Ovary (tissue), 9 donors: ENCODE measurements around the gene ASB2. TPM values are rescaled to one million over a fixed set of nuclear protein-coding genes. Genes with fewer than 3 reads are reported as not detected.

ENCODE experiments used
- DNase-seq, 5 donors: peaks; one replicate each; pipeline ENCODE4 v3.0.0-alpha.2; 2019 to 2020
- H3K27ac ChIP-seq, 2 donors: fragments of 200-600 bp; one replicate each; pipeline versions ENCODE4 v1.5.1 to v1.8.0; 2019 to 2022
- H3K27me3 ChIP-seq: fragments of 200-600 bp; one replicate; pipeline ENCODE4 v1.8.0; 2022
- H3K36me3 ChIP-seq: fragments of 200-600 bp; sonication (generic); one replicate; pipeline ENCODE4 v1.5.1; 2019
- H3K4me1 ChIP-seq: one replicate; pipeline ENCODE4 v1.8.1; 2013; ENCODE audit warnings: mild to moderate bottlenecking, moderate library complexity; ENCODE audit not compliant: insufficient read depth
- H3K4me3 ChIP-seq: fragments of 200-600 bp; sonication (generic); one replicate; pipeline ENCODE4 v1.5.1; 2017
- H3K9me3 ChIP-seq, 2 donors: fragments of 200-600 bp in 1 of 2; sonication (generic) in 1 of 2; one replicate each; pipeline versions ENCODE4 v1.5.1 to v1.8.1; 2013 to 2019; ENCODE audit warnings: mild to moderate bottlenecking in 1 of 2, moderate library complexity in 1 of 2
- EP300 ChIP-seq: sonication (generic); formaldehyde crosslinking; IDR thresholded peaks from one replicate; pipeline ENCODE4 v1.6.1; 2017; ENCODE audit warnings: antibody characterized with exemption
- POLR2A ChIP-seq: fragments of 450-650 bp; IDR thresholded peaks from one replicate; pipeline ENCODE4 v1.6.1; 2017; ENCODE audit warnings: antibody characterized with exemption, mild to moderate bottlenecking, moderate library complexity
- WGBS, 3 donors: extraction: QIAGEN DNeasy Blood & Tissue Kit in 1 of 3; methylation state at CpG; one replicate each; pipeline versions ENCODE4 v1.1.5 to v1.1.7; 2013 to 2017; 5-methylcytosine and 5-hydroxymethylcytosine counted together
- intact Hi-C, 4 donors: fragments of 100-400 bp; cut with DNase I; formaldehyde crosslinking; loops; one replicate each; pipeline versions ENCODE4 v1.11.0 to v1.15.1; 2022 to 2023
- polyA plus RNA-seq, 2 donors: library from polyadenylated mRNA; stranded (reverse); fragments of 200-250 nt in 1 of 2; fragments of 350-450 nt in 1 of 2; fragmentation: Illumina TruSeq in 1 of 2; extraction: RNeasy Lipid Tissue Mini Kit (QIAGEN cat#74804) in 1 of 2; gene quantifications; one replicate each; pipeline ENCODE4 v1.2.3, GENCODE V29; 2013 to 2014
- total RNA-seq, 7 donors: library from RNA; depleted of rRNA in 2 of 7; stranded (reverse); fragments of >200 nt in 2 of 7; fragmentation: NEBNext Ultra II Directional in 3 of 7; extraction: Animal tissue kit (Norgen Biotek cat#: 25700) in 3 of 7; gene quantifications; one replicate each; pipeline versions ENCODE4 v1.1.0 to v1.2.4, GENCODE V29; 2016 to 2023
- TF ChIP-seq, protein P1 (sequence below), 3 donors: fragments of 450-650 bp in 2 of 3; fragments of 200-600 bp in 1 of 3; IDR thresholded peaks; one replicate each; pipeline versions ENCODE4 v1.5.1 to v1.8.0; 2016 to 2022; ENCODE audit warnings: antibody characterized with exemption in 3 of 3, mild to moderate bottlenecking in 1 of 3
- donor health status: DM: no; HTN: no; CAD: no; lungs with moderate emphysema.
- donor health status: DM: no; HTN: no; CAD: no.
- donor health status: Bipolar disorder and iron deficiency.
- donor health status: DM: yes; HTN: yes; CAD: no.
- donor health status: DM: no; HTN: no; CAD: no.
- donor health status: DM: yes; HTN: yes; CAD: no.

Gene ASB2
- total and polyA plus RNA-seq, 9 donors = 1.3 to 25.6 (median 3.0) TPM

DNA sequence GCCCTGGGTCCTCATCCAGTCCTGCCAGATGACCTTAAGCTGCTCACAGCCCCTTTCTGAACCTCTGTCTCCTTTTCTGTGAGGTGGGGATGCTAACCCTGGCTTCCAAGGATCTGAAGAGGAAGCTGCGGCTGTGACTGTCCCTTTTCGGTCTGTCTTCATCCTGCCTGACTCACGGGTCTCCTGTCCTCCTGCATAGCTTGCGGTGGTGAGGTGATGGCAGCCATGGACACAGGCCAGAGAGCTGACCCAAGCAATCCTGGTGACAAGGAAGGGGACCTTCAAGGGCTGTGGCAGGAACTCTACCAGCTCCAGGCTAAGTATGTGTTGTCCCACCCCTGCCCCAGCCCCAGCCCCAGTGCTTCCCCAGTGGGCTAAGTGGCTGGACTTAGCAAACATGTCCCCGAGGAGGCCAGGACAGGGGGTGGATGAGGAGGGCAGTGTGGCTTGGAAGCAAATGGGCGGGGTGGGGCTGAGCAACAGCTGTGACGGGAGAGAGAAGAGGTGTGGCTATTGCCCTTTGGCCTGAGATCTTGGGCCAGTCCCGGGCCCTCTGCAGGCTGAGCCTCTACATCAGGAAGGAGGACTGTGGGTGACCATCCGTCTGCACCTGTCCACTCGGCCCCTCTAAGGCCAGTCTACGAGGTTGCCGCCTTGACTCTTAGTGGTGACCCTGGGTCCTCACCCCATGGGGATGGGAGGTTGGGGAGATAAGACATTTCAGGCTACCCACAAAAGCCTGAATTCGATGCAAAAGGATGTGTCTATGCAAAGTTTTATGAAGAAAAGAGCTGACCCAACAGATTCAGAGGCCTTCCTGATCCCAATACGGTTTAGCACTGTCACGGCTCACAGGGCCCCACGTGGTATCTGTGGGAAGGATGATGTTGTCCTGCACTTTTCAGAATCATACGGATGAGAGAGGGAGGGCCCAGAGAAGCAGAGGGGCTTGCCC is 21.8 kb upstream of the ASB2 start:
- 83 to 86% (median 85%) methylated on average over 17 of the region's 17 CpGs for WGBS, 3 donors
- Histone ChIP-seq H3K27ac (no peak overlapping the region), H3K36me3 (no peaks in the 10 kb centered on the region), H3K4me1 (peaks cover 4% of the 10 kb centered on the region), H3K27me3 (no peaks in the 10 kb centered on the region), H3K9me3 (no peaks in the 10 kb centered on the region), H3K4me3 (no peak overlapping the region)
- DNase-seq = no peak
- TF ChIP-seq EP300 (no peak), POLR2A (no peak)
- TF ChIP-seq, protein P1, sequence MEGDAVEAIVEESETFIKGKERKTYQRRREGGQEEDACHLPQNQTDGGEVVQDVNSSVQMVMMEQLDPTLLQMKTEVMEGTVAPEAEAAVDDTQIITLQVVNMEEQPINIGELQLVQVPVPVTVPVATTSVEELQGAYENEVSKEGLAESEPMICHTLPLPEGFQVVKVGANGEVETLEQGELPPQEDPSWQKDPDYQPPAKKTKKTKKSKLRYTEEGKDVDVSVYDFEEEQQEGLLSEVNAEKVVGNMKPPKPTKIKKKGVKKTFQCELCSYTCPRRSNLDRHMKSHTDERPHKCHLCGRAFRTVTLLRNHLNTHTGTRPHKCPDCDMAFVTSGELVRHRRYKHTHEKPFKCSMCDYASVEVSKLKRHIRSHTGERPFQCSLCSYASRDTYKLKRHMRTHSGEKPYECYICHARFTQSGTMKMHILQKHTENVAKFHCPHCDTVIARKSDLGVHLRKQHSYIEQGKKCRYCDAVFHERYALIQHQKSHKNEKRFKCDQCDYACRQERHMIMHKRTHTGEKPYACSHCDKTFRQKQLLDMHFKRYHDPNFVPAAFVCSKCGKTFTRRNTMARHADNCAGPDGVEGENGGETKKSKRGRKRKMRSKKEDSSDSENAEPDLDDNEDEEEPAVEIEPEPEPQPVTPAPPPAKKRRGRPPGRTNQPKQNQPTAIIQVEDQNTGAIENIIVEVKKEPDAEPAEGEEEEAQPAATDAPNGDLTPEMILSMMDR (IDR thresholded peaks at IDR 0.05) = no peak
- intact Hi-C loops = no loop called here

DNA sequence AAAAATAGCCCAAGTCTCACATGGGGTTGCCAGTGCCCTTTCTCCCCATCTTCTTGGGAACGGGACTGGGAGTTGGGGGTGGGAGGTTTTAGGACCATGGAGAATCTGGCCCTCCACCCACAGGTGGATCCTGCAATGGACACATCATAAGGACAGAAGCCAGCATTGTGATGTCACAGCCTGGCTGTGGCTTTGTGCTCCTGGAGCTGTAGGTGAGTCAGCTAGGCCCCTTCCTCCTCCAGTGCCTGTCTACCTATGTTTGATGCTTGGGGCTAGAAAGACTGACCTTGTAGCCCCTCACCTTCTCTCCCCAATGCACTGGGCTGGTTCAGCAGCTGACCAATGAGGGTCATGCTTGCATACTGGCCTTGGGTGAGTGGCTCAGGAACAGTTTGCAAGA is 20.7 kb upstream of the ASB2 start, which contains the start of gene CCDC197:
TSS of gene CCDC197 (plus strand) at position 220 of the 400 bp plus-strand sequence. CDS start 831 bp downstream, outside the sequence.
- intact Hi-C loops = no loop called here
- TF ChIP-seq EP300 (no peak), POLR2A (no peak)
- TF ChIP-seq, protein P1 (IDR thresholded peaks at IDR 0.05) = no peak
- Histone ChIP-seq H3K9me3 (no peaks in the 10 kb centered on the region), H3K27ac (no peak within 1 kb of the TSS), H3K36me3 (no peaks in the 10 kb centered on the region), H3K4me3 (no peak within 1 kb of the TSS), H3K27me3 (no peaks in the 10 kb centered on the region), H3K4me1 (peaks cover 4% of the 10 kb centered on the region)
- WGBS, 3 donors = 63 to 69% (median 64%) methylated on average over 1 of the region's 1 CpG
- DNase-seq = no peak

DNA sequence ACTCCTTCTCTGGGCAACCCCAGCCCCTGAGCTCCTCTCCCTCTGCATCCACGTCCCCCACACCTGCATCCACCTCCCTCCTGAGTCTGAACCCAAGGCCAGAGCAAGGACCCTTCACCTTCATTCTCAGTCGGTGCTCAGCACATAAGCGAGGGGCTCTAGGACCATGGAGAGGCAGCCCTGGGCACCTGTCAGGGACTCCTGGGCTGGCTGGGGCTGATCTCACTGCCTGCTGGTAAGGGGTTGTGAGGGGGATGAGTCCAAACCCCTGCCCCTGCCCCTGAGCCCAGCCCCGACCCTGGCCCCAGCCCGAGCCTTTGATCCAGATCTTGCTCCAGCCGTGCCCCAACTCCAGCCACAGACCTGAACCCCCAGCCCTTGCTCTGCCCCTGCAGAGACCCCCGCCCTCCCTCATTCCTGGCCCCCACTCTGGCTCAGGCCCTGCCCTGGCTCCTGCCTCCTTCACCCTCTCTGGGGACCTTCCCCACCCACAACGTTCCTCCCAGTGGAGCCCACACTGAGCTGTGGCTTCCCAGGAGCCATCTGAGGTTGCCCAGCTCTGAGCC is 19.8 kb upstream of the ASB2 start:
- no peak for DNase-seq
- Histone ChIP-seq H3K36me3 (no peaks in the 10 kb centered on the region), H3K4me1 (peaks cover 4% of the 10 kb centered on the region), H3K27me3 (no peaks in the 10 kb centered on the region), H3K4me3 (no peak overlapping the region), H3K9me3 (no peaks in the 10 kb centered on the region), H3K27ac (no peak overlapping the region)
- TF ChIP-seq POLR2A = no peak
- TF ChIP-seq, protein P1 (IDR thresholded peaks at IDR 0.05) = no peak
- no peak for TF ChIP-seq EP300
- intact Hi-C loops = no loop called here
- WGBS, 3 donors = 41 to 46% (median 42%) methylated on average over 7 to 8 of the region's 8 CpGs

DNA sequence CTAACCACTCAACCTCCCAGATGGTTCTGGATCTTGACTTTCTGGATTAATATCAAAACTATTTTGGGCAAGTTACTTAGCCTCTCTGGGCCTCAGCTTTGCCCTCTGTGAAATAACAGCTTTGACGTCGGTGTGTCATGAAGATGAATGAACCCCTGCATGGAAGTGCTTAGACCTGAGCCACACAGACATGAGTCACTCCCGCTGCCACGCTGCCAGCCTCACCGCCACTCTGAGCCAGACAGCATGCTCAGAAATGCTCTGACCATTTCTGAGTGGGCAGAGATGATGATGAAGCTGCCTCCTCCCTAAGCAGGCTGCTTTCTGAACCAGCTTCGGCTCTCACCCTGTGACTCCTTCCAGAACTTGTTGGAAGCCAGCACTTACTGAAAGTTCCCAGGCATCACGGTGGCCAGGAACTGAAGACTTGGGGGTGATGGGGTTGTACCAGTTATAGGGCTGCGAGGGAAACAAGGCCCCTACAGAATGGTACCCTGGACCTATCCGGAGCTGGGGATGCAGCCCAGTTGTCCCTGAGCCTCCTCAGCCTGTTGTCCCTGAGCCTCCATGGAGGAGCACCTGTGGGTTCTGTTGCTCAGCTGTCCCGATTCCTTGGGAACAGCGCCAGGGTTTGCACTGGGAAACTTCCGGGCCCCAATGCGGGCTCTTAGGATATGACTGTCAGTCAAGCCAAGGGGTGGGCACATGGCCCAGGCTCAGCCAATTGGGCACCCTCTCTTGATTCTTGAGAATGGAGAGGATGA is 18.7 kb upstream of the ASB2 start:
- TF ChIP-seq EP300 (no peak), POLR2A (no peak)
- TF ChIP-seq, protein P1 (IDR thresholded peaks at IDR 0.05) = no peak

More for the DNA sequence above, 18.7 kb upstream of the ASB2 start:
- H3K9me3 ChIP-seq = no peaks in the 10 kb centered on the region
- H3K4me1 ChIP-seq = peaks cover 4% of the 10 kb centered on the region
- no peaks in the 10 kb centered on the region for H3K36me3 ChIP-seq
- 44 to 48% (median 47%) methylated on average over 13 of the region's 13 CpGs for WGBS, 3 donors
- intact Hi-C loops = no loop called here
- no peak overlapping the region for H3K27ac ChIP-seq
- no peaks in the 10 kb centered on the region for H3K27me3 ChIP-seq
- DNase-seq = peak in 1 of 5 donors; percentile 35
- H3K4me3 ChIP-seq = no peak overlapping the region
